Measurements from ENCODE around the gene DUOXA2. TPM values are rescaled to one million over a fixed set of nuclear protein-coding genes. Genes with fewer than 3 reads are reported as not detected.

The DUOXA2 gene
- total RNA-seq, 4 donors from 2014 or later = 0.49 to 0.62 TPM; not detected in 2

DNA sequence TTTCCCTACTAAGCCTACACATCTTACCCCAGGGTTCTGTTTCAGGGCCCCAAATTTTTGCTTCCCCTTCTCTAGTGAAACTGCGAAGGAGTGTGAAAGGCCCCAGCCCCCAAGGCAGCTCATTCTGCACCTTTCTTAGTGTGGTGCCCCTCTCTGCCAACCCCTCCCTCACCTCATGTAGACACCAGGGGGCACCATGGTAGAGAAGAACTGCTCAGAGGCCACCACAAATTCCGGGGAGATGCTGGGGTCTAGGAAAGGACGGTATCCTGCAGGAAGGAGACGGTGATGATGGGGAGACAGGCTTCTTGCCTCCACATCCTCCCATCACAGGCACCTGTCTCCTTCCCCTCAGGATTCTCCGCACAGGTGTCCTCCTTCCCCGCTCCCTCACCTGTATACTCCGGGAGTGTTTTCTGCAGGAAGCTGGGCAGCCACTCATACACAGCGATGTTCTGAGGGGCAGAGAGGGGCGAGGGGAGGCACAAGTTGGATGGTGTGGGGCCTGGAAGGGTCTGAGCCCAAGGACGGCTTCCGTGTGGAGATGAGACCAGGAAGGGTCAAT, 3.8 kb upstream of the DUOXA2 start:
- WGBS, 2 donors (ENCODE audit: low coverage in 1 of 2) = 30% methylated on average over 6 of the region's 11 CpGs; no CpG with 5 or more reads in 1 of the 2 donors
- Histone ChIP-seq H3K4me3 (no peak overlapping the region), H3K27me3 (peaks cover 82% of the 10 kb centered on the region), H3K36me3 (no peaks in the 10 kb centered on the region), H3K9me3 (no peaks in the 10 kb centered on the region), H3K27ac (no peak overlapping the region), H3K4me1 (peaks cover 0 to 29% (median 8%) of the 10 kb centered on the region in 3 donors)
- no peak for ATAC-seq
- TF ChIP-seq EP300 (IDR thresholded peaks at IDR 0.05) (no peak), POLR2A (IDR thresholded peaks at IDR 0.05) (no peak), POLR2AphosphoS5 (IDR thresholded peaks at IDR 0.05) (no peak)
- TF ChIP-seq, protein P1, sequence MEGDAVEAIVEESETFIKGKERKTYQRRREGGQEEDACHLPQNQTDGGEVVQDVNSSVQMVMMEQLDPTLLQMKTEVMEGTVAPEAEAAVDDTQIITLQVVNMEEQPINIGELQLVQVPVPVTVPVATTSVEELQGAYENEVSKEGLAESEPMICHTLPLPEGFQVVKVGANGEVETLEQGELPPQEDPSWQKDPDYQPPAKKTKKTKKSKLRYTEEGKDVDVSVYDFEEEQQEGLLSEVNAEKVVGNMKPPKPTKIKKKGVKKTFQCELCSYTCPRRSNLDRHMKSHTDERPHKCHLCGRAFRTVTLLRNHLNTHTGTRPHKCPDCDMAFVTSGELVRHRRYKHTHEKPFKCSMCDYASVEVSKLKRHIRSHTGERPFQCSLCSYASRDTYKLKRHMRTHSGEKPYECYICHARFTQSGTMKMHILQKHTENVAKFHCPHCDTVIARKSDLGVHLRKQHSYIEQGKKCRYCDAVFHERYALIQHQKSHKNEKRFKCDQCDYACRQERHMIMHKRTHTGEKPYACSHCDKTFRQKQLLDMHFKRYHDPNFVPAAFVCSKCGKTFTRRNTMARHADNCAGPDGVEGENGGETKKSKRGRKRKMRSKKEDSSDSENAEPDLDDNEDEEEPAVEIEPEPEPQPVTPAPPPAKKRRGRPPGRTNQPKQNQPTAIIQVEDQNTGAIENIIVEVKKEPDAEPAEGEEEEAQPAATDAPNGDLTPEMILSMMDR (IDR thresholded peaks at IDR 0.05) = no peak

DNA sequence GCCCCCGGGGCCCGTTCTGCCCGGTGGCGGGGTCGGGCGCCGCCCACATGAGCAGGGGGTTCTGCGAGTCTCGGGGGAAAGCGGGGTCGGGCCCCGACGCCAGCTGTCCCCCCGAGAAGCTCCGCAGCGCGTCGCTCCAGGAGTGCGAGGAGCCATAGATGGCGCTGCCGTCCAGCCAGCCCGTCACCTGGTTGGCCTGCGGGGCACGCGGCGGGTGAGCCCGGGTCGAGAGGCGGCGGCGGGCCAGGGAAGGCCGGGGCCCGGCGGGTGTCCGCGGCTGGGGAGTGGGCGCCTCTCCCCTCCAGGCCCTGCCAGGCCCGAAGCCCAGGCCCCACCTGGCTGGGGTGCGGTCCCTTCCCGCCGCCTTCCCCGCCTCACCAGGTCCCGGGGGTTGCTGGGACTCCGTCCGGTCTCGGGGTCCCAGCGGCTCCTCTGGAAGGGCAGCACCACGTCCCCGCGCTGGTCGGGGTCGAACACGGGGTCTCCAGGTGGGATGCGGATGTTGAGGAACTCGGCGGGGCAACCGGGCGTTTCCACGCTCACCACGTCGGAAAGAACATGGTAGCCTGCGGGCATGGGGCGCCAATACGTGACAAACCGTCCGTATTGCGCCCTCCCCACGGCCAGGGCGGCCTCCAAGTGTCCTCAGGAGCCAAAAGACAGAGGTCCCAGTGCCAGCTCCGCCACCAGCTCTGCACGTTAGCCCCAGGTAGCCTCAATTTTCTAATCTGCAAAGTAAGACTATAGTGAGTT, 2.6 kb upstream of the DUOXA2 start:
- Histone ChIP-seq H3K4me3 (no peak overlapping the region), H3K9me3 (no peaks in the 10 kb centered on the region), H3K27me3 (peaks cover 85% of the 10 kb centered on the region), H3K4me1 (peaks cover 0 to 35% (median 10%) of the 10 kb centered on the region in 3 donors), H3K27ac (no peak overlapping the region), H3K36me3 (no peaks in the 10 kb centered on the region)
- 30% methylated on average over 14 of the region's 71 CpGs; no CpG with 5 or more reads in 1 of the 2 donors for WGBS, 2 donors (ENCODE audit: low coverage in 1 of 2)
- TF ChIP-seq EP300 (IDR thresholded peaks at IDR 0.05) (no peak), POLR2AphosphoS5 (IDR thresholded peaks at IDR 0.05) (no peak), POLR2A (IDR thresholded peaks at IDR 0.05) (no peak)
- TF ChIP-seq, protein P1 (IDR thresholded peaks at IDR 0.05) = no peak
- ATAC-seq = no peak

DNA sequence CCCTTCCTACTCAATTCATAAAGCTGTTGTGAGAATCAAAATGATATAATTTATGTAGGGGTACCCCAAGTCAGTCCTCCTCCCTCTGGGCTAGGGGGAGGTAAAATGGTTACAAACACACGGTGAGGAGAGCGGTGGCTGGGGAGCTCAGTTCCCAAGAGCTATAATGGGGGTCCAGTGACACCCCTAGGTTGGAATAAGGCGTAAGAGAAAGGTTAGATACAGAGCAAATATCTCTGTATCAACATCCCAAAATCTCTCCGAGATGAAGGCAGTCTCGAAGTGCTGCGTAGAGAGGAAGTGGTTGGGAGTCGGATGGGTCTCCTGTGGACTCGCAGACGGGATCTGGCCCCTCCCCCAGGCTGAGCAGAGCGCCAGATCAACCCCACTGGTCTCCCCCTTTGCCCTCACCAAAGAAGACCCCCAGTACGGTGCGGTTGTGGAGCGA, 2.0 kb upstream of the DUOXA2 start:
- Histone ChIP-seq H3K4me1 (peaks cover 0 to 41% (median 16%) of the 10 kb centered on the region in 3 donors), H3K27ac (no peak overlapping the region), H3K36me3 (no peaks in the 10 kb centered on the region), H3K9me3 (no peaks in the 10 kb centered on the region), H3K4me3 (no peak overlapping the region), H3K27me3 (peaks cover 91% of the 10 kb centered on the region)
- WGBS, 2 donors (ENCODE audit: low coverage in 1 of 2) = 3% methylated on average over 12 to 13 of the region's 13 CpGs
- TF ChIP-seq POLR2A (IDR thresholded peaks at IDR 0.05) (no peak), POLR2AphosphoS5 (IDR thresholded peaks at IDR 0.05) (no peak), EP300 (IDR thresholded peaks at IDR 0.05) (no peak)
- TF ChIP-seq, protein P1 (IDR thresholded peaks at IDR 0.05) = no peak
- no peak for ATAC-seq

DNA sequence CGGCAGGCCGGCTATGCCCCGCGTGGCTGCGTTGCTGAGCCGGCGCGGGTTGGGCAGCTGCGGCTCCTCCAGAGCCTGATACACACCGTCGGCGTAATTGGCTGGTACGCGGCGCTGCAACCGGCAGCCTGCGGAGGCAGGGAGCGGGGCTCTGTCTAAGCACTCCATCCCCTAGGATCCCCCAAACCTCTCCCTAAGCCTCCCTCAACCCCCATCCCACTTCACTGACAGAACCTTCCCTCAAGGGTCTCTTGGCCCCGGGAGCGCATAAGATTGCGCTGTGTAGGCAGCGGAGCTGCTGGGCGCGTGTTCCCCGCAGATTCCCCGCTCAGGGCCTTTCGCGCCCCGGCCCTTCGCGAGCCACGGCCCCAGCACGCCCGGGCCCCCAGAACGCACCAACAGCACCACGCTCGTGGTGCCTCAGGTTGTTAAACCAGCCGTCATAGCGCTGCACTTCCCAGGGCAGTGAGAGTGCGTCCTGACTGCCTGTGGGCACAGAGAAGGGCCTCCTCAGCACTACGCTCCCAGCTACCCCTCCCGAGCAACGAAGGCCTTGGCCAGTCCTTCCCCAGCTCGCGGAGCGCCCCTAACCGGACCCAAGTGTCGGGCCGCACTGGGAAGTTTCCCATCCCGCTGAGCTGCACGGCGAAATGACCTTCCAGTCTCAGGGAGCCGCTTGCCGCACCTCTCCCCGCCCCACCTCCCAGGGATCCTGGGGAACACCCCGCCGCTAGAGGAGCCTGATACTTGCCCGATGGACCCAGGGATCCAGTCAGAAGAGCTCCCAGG, 1.3 kb upstream of the DUOXA2 start:
- Histone ChIP-seq H3K4me3 (no peak overlapping the region), H3K9me3 (no peaks in the 10 kb centered on the region), H3K27ac (no peak overlapping the region), H3K36me3 (no peaks in the 10 kb centered on the region), H3K4me1 (peaks cover 0 to 47% (median 18%) of the 10 kb centered on the region in 3 donors), H3K27me3 (peaks cover 97% of the 10 kb centered on the region)
- WGBS, 2 donors (ENCODE audit: low coverage in 1 of 2) = 0 to 1% methylated on average over 2 to 18 of the region's 58 CpGs
- ATAC-seq = no peak
- TF ChIP-seq EP300 (IDR thresholded peaks at IDR 0.05) (no peak), POLR2A (IDR thresholded peaks at IDR 0.05) (no peak), POLR2AphosphoS5 (IDR thresholded peaks at IDR 0.05) (no peak)
- TF ChIP-seq, protein P1 (IDR thresholded peaks at IDR 0.05) = no peak

Measured in gastroesophageal sphincter (tissue), 4 donors.